GM19099 (cell line): ENCODE data around the gene TSC2.

Experiments used
- POLR2A ChIP-seq: IDR thresholded peaks from 3 replicates; pipeline ENCODE4 v1.6.1; 2011; ENCODE audit warnings: low read depth; ENCODE audit not compliant: insufficient read length; ENCODE audit errors: extremely low read depth

The TSC2 gene

DNA sequence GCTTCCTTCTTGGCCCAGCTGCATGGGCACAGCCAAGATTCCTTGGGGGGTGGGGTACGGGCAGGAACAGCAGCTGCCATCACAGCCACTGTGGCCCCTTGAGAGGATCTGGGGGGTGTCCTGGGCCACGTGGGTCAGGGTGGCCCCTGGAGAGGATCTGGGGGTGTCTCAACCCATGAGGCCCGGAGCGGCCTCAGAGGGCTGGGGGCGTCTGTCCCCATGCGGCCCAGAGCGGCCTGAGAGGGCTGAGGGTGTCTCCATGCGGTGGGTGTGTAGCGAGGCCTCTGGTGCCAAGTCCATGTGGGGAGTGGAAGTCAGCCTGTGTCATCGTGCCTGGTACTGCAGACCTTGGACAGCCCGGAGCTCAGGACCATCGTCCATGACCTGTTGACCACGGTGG lies 13.7 kb downstream of the TSC2 start:
- TF ChIP-seq POLR2A = no peak

GRCh38 chr16:2062801-2063200 lies 15.0 kb downstream of the TSC2 start:
- no peak for TF ChIP-seq POLR2A

GRCh38 chr16:2063861-2064260 lies 16.1 kb downstream of the TSC2 start:
- no peak for TF ChIP-seq POLR2A

DNA sequence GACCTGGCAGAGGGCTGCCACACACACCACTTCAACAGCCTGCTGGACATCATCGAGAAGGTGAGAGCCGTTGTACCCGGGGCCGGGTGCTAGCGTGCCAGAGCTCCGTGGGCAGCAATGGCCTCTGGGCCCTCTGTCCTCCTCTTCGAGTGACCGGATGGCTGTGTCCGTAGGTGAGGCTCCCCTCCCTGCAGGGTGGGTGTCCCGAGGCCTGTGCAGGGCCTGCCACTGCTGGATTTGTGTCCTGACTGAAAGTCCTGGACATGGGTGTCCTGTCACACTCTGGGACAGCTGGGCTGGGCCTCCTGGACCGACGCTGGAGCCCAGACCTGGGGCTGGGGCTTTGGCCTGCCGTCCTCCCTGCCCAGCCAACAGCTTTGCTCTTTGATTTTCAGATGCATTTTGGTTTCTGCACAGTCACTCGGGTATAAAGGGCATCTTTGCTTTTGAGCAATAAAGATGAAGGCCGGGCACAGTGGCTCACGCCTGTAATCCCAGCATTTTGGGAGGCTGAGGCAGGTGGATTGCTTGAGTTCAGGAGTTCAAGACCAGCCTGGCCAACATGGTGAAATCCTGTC lies 16.7 kb downstream of the TSC2 start:
- no peak for TF ChIP-seq POLR2A

DNA sequence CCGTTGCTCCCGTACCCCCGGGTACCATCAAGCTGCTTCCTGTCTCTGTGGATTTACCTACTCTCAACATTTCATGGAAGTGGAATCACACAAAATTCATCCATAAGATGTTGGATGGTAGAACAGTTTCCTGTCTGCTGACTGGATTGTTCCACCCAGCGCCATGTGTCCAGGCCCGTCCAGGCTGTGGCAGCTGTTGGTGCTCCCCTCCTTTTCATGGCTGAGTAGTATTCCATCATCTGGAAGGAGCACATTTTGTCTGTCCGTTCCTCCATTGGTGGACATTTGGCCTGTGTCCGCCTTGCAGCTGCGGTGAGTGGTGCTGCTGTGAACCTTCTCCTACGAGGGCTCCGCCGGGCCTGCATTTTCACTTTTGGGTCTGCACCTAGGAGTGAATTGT lies 18.4 kb downstream of the TSC2 start:
- no peak for TF ChIP-seq POLR2A

- TF ChIP-seq POLR2A = no peak
These were observed 23.0 kb downstream of the TSC2 start for GRCh38 chr16:2070576-2071453.

GRCh38 chr16:2071454-2072202 lies 23.8 kb downstream of the TSC2 start:
- TF ChIP-seq POLR2A = no peak

GRCh38 chr16:2072926-2073325 lies 25.1 kb downstream of the TSC2 start:
- TF ChIP-seq POLR2A = no peak

- no peak for TF ChIP-seq POLR2A
These were observed 26.3 kb downstream of the TSC2 start for GRCh38 chr16:2074071-2074470.

- no peak for TF ChIP-seq POLR2A
These were observed 27.8 kb downstream of the TSC2 start for GRCh38 chr16:2075631-2076030.

GRCh38 chr16:2076072-2076865 lies 28.5 kb downstream of the TSC2 start:
- TF ChIP-seq POLR2A = no peak

- TF ChIP-seq POLR2A = no peak
These were observed 29.2 kb downstream of the TSC2 start for GRCh38 chr16:2077016-2077415.

- no peak for TF ChIP-seq POLR2A
These were observed 29.9 kb downstream of the TSC2 start for GRCh38 chr16:2077696-2078095.

- no peak for TF ChIP-seq POLR2A
These were observed 30.3 kb downstream of the TSC2 start for GRCh38 chr16:2078096-2078495.

- TF ChIP-seq POLR2A = no peak
These were observed 30.9 kb downstream of the TSC2 start for GRCh38 chr16:2078691-2079090.

GRCh38 chr16:2079311-2079800 lies 31.6 kb downstream of the TSC2 start:
- TF ChIP-seq POLR2A = no peak

DNA sequence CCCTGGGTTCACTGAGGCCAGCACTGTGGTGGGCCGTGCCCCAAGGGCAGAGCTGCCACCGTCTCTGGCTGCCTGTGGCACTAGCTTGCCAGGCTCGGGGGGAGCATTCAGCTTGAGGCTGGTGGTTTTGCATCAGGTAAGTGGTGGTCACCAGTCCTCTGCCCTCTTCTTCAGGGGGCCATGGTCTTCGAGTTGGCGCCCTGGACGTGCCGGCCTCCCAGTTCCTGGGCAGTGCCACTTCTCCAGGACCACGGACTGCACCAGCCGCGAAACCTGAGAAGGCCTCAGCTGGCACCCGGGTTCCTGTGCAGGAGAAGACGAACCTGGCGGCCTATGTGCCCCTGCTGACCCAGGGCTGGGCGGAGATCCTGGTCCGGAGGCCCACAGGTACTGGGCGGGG lies 32.2 kb downstream of the TSC2 start:
- no peak for TF ChIP-seq POLR2A
